ENCODE measurements around the gene RIC3.

DNA sequence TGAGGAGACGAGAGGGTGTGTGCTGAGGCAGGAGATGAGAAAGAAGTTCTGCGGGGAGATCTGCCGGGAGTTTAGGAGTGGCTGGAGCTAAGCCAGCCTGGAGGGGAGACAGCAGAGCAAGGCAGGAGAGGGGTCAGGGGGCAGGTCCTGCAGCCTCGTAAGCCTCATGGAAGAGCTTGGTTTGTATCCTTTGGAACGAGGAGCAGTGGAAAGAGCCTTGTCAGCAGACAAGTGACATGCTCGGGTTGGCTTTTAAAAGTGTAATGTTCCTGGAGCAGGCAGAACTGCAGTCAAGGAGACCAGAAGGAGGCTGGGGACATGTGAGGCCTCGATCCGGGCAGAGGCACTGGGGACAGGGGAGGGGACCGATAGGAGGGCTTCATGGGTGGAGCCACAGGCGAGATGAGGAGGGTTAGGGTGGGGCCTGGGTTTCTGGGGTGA, 109.2 kb downstream of the RIC3 start:
- TF ChIP-seq FOXK2 (IDR thresholded peaks at IDR 0.05) (no peak), ELF4 (IDR thresholded peaks at IDR 0.05) (no peak), LEF1 (IDR thresholded peaks at IDR 0.05; ENCODE audit: borderline replicate concordance) (no peak), SUZ12 (IDR thresholded peaks at IDR 0.05) (no peak), HDGF (IDR thresholded peaks at IDR 0.05; ENCODE audit: borderline replicate concordance) (no peak), NFRKB (IDR thresholded peaks at IDR 0.05) (no peak), L3MBTL2 (conservative IDR thresholded peaks at IDR 0.05) (no peak), SP1 (IDR thresholded peaks at IDR 0.05) (no peak), FOXM1 (IDR thresholded peaks at IDR 0.05; ENCODE audit: borderline replicate concordance) (no peak), TARDBP (IDR thresholded peaks at IDR 0.05) (no peak)
- TF ChIP-seq, protein P1, sequence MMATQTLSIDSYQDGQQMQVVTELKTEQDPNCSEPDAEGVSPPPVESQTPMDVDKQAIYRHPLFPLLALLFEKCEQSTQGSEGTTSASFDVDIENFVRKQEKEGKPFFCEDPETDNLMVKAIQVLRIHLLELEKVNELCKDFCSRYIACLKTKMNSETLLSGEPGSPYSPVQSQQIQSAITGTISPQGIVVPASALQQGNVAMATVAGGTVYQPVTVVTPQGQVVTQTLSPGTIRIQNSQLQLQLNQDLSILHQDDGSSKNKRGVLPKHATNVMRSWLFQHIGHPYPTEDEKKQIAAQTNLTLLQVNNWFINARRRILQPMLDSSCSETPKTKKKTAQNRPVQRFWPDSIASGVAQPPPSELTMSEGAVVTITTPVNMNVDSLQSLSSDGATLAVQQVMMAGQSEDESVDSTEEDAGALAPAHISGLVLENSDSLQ (IDR thresholded peaks at IDR 0.05): no peak
